Activated T-helper 1 cell treated with anti-CD3 and anti-CD28 coated beads, Interleukin-12 subunit alpha, Interleukin-12 subunit beta, Interleukin-2, Interleukin-4 antibody, amounts not matched to agents 30 ng/mL and 10 ng/mL and 1 ng/mL, durations not matched to agents 14 hours and 24 hours and 36 hours (primary cell): ENCODE data around the gene MSANTD3. TPM values are rescaled to one million over a fixed set of nuclear protein-coding genes. Genes with fewer than 3 reads are reported as not detected.

Source experiments
- total RNA-seq: library from RNA; stranded (reverse); gene quantifications from 2 replicates; pipeline ENCODE4 v1.2.3, GENCODE V29; 2022

Gene MSANTD3
- total RNA-seq, 1 donor from 2014 or later: 11.1 TPM

Other genes starting within 250 kb of the MSANTD3 start
- gene TEX10, start 74.2 kb upstream of the MSANTD3 start, total RNA-seq: 30.4 and 30.9 TPM in 2 replicates
- 0.13 and 0.42 TPM in 2 replicates for gene TMEFF1, start 46.0 kb downstream of the MSANTD3 start, total RNA-seq
- 0.10 TPM in 1 of 2 replicates, not detected in the other for gene CAVIN4, start 150.9 kb downstream of the MSANTD3 start, total RNA-seq